SK-N-SH (cell line): Measurements from ENCODE around the gene FAM3C. TPM values are rescaled to one million over a fixed set of nuclear protein-coding genes. Genes with fewer than 3 reads are reported as not detected.

ENCODE experiments used
- CTCF ChIA-PET: fragments of 300-600, 350-600 bp; formaldehyde crosslinking; extraction: SDS; loops from one replicate; lab custom pipeline; 2021; lab: Yijun Ruan, JAX
- POLR2A ChIA-PET: fragments of 350-600 bp; sonication (Branson Sonifier 250); formaldehyde crosslinking; extraction: SDS; loops from one replicate; lab custom pipeline; 2020; ENCODE audit warnings: antibody characterized with exemption, inconsistent platforms; lab: Yijun Ruan, JAX
- DNase-seq: peaks from one replicate; pipeline ENCODE4 v3.0.0; 2012
- H2AFZ ChIP-seq: fragments of 200-600 bp; sonication (generic); 2 replicates; pipeline ENCODE4 v1.8.1; 2016; ENCODE audit warnings: antibody characterized with exemption, mild to moderate bottlenecking, low read depth
- H3F3A ChIP-seq: fragments of 200-600 bp; sonication (generic); replicated peaks from 2 replicates; pipeline ENCODE3; 2016; ENCODE audit warnings: antibody characterized with exemption, mild to moderate bottlenecking; ENCODE audit not compliant: insufficient read depth
- H3K27ac ChIP-seq, 2 experiments: fragments of 200-500 bp in 1 of 2; fragments of 200-600 bp in 1 of 2; sonication (Bioruptor generic) in 1 of 2; sonication (generic), shearing (Covaris generic) in 1 of 2; 2 replicates each; pipeline versions ENCODE4 v1.5.1 to v1.6.1; 2014 to 2016; ENCODE audit warnings: low read depth in 2 of 2, inconsistent platforms in 1 of 2, low read length in 1 of 2, mild to moderate bottlenecking in 1 of 2, mixed read lengths in 1 of 2
- H3K27me3 ChIP-seq: fragments of 200-600 bp; sonication (generic), shearing (Covaris generic); 2 replicates; pipeline ENCODE4 v1.6.1; 2016; ENCODE audit warnings: mixed run types; ENCODE audit not compliant: insufficient read depth
- H3K36me3 ChIP-seq, 2 experiments: fragments of 200-500 bp in 1 of 2; fragments of 200-600 bp in 1 of 2; sonication (Bioruptor generic) in 1 of 2; sonication (generic) in 1 of 2; replicated peaks in 1 of 2; 2 replicates each; pipeline versions ENCODE3 to v1.5.1; 2014 to 2016; ENCODE audit warnings: low read length in 1 of 2, mild to moderate bottlenecking in 1 of 2; ENCODE audit not compliant: insufficient read depth in 2 of 2, control insufficient read depth in 1 of 2
- H3K4me1 ChIP-seq, 2 experiments: fragments of 200-500 bp in 1 of 2; fragments of 200-600 bp in 1 of 2; sonication (Bioruptor generic) in 1 of 2; sonication (generic), shearing (Covaris generic) in 1 of 2; 2 replicates each; pipeline versions ENCODE4 v1.5.1 to v1.6.1; 2014 to 2016; ENCODE audit warnings: low read depth in 1 of 2, low read length in 1 of 2, mixed run types in 1 of 2; ENCODE audit not compliant: insufficient read depth in 2 of 2, control insufficient read depth in 1 of 2
- H3K4me2 ChIP-seq: fragments of 200-600 bp; sonication (generic), shearing (Covaris generic); 2 replicates; pipeline ENCODE4 v1.6.1; 2017; ENCODE audit warnings: mixed run types
- H3K4me3 ChIP-seq, 2 experiments: fragments of 200-500 bp in 1 of 2; fragments of 200-600 bp in 1 of 2; sonication (Bioruptor generic) in 1 of 2; sonication (generic), shearing (Covaris generic) in 1 of 2; 2 replicates each; pipeline versions ENCODE4 v1.5.1 to v1.8.1; 2014 to 2016; ENCODE audit warnings: low read depth in 2 of 2, inconsistent platforms in 1 of 2, low read length in 1 of 2, mild to moderate bottlenecking in 1 of 2, mixed read lengths in 1 of 2, moderate library complexity in 1 of 2
- H3K79me2 ChIP-seq: fragments of 200-600 bp; sonication (generic); 2 replicates; pipeline ENCODE4 v1.8.1; 2017; ENCODE audit warnings: mild to moderate bottlenecking; ENCODE audit not compliant: insufficient read depth
- H3K9ac ChIP-seq: fragments of 200-600 bp; sonication (generic); 2 replicates; pipeline ENCODE4 v1.6.1; 2017; ENCODE audit warnings: mixed run types
- H3K9me2 ChIP-seq: fragments of 200-600 bp; sonication (generic); 2 replicates; pipeline ENCODE4 v1.6.1; 2017; ENCODE audit warnings: mixed run types
- H3K9me3 ChIP-seq: fragments of 200-600 bp; sonication (generic); 2 replicates; pipeline ENCODE4 v1.6.1; 2017; ENCODE audit warnings: mixed run types, mild to moderate bottlenecking, moderate library complexity
- H4K20me1 ChIP-seq: fragments of 200-600 bp; sonication (generic); 2 replicates; pipeline ENCODE4 v1.6.1; 2017; ENCODE audit warnings: mild to moderate bottlenecking, mixed run types; ENCODE audit not compliant: insufficient read depth
- ELF1 ChIP-seq: IDR thresholded peaks from 2 replicates; pipeline ENCODE4 v1.4.0; 2012
- EP300 ChIP-seq, 2 experiments: IDR thresholded peaks; 2 replicates each; pipeline versions ENCODE4 v1.4.0 to v1.6.1; 2012; ENCODE audit warnings: borderline replicate concordance in 1 of 2, low read depth in 1 of 2, low read length in 1 of 2
- EZH2phosphoT487 ChIP-seq: fragments of 200-600 bp; sonication (generic); IDR thresholded peaks from 2 replicates; pipeline ENCODE4 v1.6.1; 2017; ENCODE audit warnings: low read depth, mixed run types, mild to moderate bottlenecking, antibody characterized with exemption, moderate library complexity, borderline replicate concordance
- FOSL2 ChIP-seq: IDR thresholded peaks from 2 replicates; pipeline ENCODE4 v1.4.0; 2012; ENCODE audit warnings: low read depth, mild to moderate bottlenecking, moderate library complexity, borderline replicate concordance
- FOXJ3 ChIP-seq: sonication (generic); formaldehyde crosslinking; IDR thresholded peaks from 2 replicates; pipeline ENCODE4 v1.5.1; 2020; ENCODE audit warnings: mild to moderate bottlenecking, missing genetic modification reagents
- GABPA ChIP-seq: IDR thresholded peaks from 2 replicates; pipeline ENCODE4 v1.4.0; 2012; ENCODE audit warnings: low read depth, mild to moderate bottlenecking
- MEF2A ChIP-seq: IDR thresholded peaks from 2 replicates; pipeline ENCODE4 v1.4.0; 2012; ENCODE audit warnings: low read depth, borderline replicate concordance
- NFIC ChIP-seq: IDR thresholded peaks from 2 replicates; pipeline ENCODE4 v1.4.0; 2012; ENCODE audit warnings: borderline replicate concordance
- PBX3 ChIP-seq: IDR thresholded peaks from 2 replicates; pipeline ENCODE4; 2012
- POLR2AphosphoS5 ChIP-seq: IDR thresholded peaks from 2 replicates; pipeline ENCODE4 v1.6.1; 2012; ENCODE audit warnings: low read depth, low read length
- RAD21 ChIP-seq: IDR thresholded peaks from 2 replicates; pipeline ENCODE4 v1.6.1; 2012; ENCODE audit warnings: mild to moderate bottlenecking, low read length
- RCOR1 ChIP-seq: fragments of 150-350 bp; IDR thresholded peaks from 2 replicates; pipeline ENCODE4 v1.6.1; 2017; ENCODE audit warnings: antibody characterized with exemption, low read length
- RFX5 ChIP-seq: IDR thresholded peaks from 2 replicates; pipeline ENCODE4 v1.6.1; 2012; ENCODE audit warnings: mild to moderate bottlenecking, improper control_type of control experiment, low read length
- SIN3A ChIP-seq: IDR thresholded peaks from 2 replicates; pipeline ENCODE4 v1.6.1; 2012; ENCODE audit warnings: low read depth, mild to moderate bottlenecking, low read length, moderate library complexity, borderline replicate concordance
- SMC3 ChIP-seq: IDR thresholded peaks from 2 replicates; pipeline ENCODE4 v1.6.1; 2012; ENCODE audit warnings: low read depth, low read length, improper control_type of control experiment
- TAF1 ChIP-seq: IDR thresholded peaks from 2 replicates; pipeline ENCODE4 v1.6.1; 2012; ENCODE audit warnings: low read depth, mild to moderate bottlenecking, low read length, moderate library complexity, borderline replicate concordance
- TEAD4 ChIP-seq: IDR thresholded peaks from 2 replicates; pipeline ENCODE4 v1.4.0; 2012; ENCODE audit warnings: mild to moderate bottlenecking, borderline replicate concordance; ENCODE audit not compliant: insufficient read depth
- USF1 ChIP-seq: IDR thresholded peaks from 2 replicates; pipeline ENCODE4 v1.4.0; 2012; ENCODE audit warnings: low read depth, borderline replicate concordance
- USF2 ChIP-seq: fragments of 150-350 bp; IDR thresholded peaks from 2 replicates; pipeline ENCODE4 v1.6.1; 2017; ENCODE audit warnings: antibody characterized with exemption, low read length, low read depth, borderline replicate concordance
- YY1 ChIP-seq: IDR thresholded peaks from 2 replicates; pipeline ENCODE4 v1.4.0; 2012; ENCODE audit warnings: low read depth, mild to moderate bottlenecking
- WGBS: methylation state at CpG from one replicate; pipeline ENCODE4 v1.1.6; 2017; ENCODE audit warnings: low lambda C conversion rate; 5-methylcytosine and 5-hydroxymethylcytosine counted together
- polyA plus RNA-seq, 3 experiments: library from polyadenylated mRNA; depleted of rRNA; stranded (reverse); fragments of >200 nt; gene quantifications; 2 replicates each; pipeline ENCODE4 v1.2.3, GENCODE V29; 2012
- TF ChIP-seq, protein P1 (sequence below): fragments of 200-600 bp; sonication (generic); IDR thresholded peaks from 2 replicates; pipeline ENCODE4 v1.6.1; 2017; ENCODE audit warnings: antibody characterized with exemption, mild to moderate bottlenecking, moderate library complexity

FAM3C gene
- polyA plus RNA-seq, 1 of the 3 experiments (the other 2 are of a cell fraction): 80.0 TPM

DNA sequence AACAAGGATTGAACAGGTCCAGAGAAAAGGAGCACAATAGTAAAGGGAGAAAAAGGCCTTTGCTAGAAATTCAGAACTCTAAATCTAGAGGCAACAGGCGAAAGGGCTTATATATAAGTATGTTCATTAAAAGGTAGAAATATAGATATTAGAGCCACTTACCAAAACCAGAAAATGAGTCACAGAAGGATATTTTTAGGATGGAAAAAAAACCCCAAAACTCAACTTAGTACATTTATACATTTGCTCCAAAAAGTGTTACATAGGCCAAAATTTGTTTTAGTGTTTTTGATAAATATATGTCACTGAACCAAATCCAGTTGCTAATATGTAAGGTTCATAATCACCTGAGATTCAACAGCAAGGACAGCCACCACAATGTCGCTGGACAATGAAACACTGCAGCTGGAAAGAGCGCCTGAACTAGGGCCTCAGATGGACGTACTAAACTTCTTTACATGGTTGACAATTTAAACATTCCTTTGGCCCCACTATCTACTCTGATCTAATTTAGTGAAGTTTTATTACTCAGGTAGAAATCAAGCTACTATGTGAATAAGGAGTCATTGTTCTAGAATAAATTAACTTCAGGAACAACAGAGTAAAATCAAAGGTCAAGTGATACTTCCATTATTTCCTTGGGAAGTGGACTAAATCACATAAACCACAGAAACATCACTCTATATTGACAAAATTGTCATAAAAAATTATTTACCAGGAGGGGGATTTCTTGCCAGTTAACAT lies 10.9 kb downstream of the FAM3C start:
- Histone ChIP-seq H3F3A (peaks cover 9% of the 10 kb centered on the region), H4K20me1 (peaks cover 75% of the 10 kb centered on the region), H3K27ac (no peak overlapping the region), H3K4me1 (peaks cover 2 to 29% of the 10 kb centered on the region in 2 experiments; a peak in 3 of 4 replicates), H3K9ac (no peak overlapping the region), H3K36me3 (peaks cover 15 to 40% of the 10 kb centered on the region in 2 experiments), H3K4me3 (no peak overlapping the region), H3K27me3 (no peaks in the 10 kb centered on the region), H2AFZ (no peak overlapping the region), H3K9me3 (no peaks in the 10 kb centered on the region), H3K9me2 (no peaks in the 10 kb centered on the region; the same call in 1 of the 2 replicates), H3K79me2 (peaks cover 96% of the 10 kb centered on the region), H3K4me2 (no peak overlapping the region)
- TF ChIP-seq USF2 (no peak), RAD21 (no peak), TEAD4 (no peak), EZH2phosphoT487 (no peak), MEF2A (no peak), SIN3A (no peak), NFIC (no peak), RCOR1 (no peak), USF1 (no peak), FOSL2 (no peak), EP300 (IDR thresholded peaks at IDR 0.05; ENCODE audit: borderline replicate concordance in 1 of 2, low read depth in 1 of 2, low read length in 1 of 2) (no peak), YY1 (no peak), POLR2AphosphoS5 (no peak)
- WGBS: 90% methylated on average over 4 of the region's 4 CpGs
- DNase-seq: no peak
- ChIA-PET POLR2A (no interaction called here), CTCF (interaction anchor here (1.7 to 7.6 kb wide), 4 partner anchors 11 to 162 kb away, joined by 6 to 71 read pairs (median 26); partner anchors contain the start of gene FAM3C)

- Histone ChIP-seq H3K4me2 (no peak overlapping the region), H3K9me3 (no peaks in the 10 kb centered on the region), H3K9ac (no peak overlapping the region), H3K27me3 (no peaks in the 10 kb centered on the region), H3K36me3 (peaks cover 23 to 47% of the 10 kb centered on the region in 2 experiments), H3K9me2 (no peaks in the 10 kb centered on the region; the same call in 1 of the 2 replicates), H3K27ac (no peak overlapping the region), H3K4me3 (no peak overlapping the region), H3K4me1 (peaks cover 6 to 29% of the 10 kb centered on the region in 2 experiments; a peak in 3 of 4 replicates), H3F3A (peaks cover 9% of the 10 kb centered on the region), H2AFZ (no peak overlapping the region), H3K79me2 (peaks cover 95% of the 10 kb centered on the region), H4K20me1 (peaks cover 65% of the 10 kb centered on the region)
- CTCF ChIA-PET: interaction anchor here (1.7 to 7.6 kb wide), 3 partner anchors 12 to 163 kb away, joined by 5 to 71 read pairs (median 11); partner anchors contain the start of gene FAM3C
- WGBS: 90% methylated on average over 2 of the region's 2 CpGs
- POLR2A ChIA-PET: no interaction called here
- DNase-seq: no peak
- TF ChIP-seq TAF1: no peak
- TF ChIP-seq USF1: no peak
- no peak for TF ChIP-seq GABPA
- no peak for TF ChIP-seq FOXJ3 (CRISPR knock-in tag)
- no peak for TF ChIP-seq RFX5
- TF ChIP-seq ELF1: no peak
- TF ChIP-seq USF2: no peak
- TF ChIP-seq PBX3: no peak
- TF ChIP-seq SMC3: no peak
- TF ChIP-seq, protein P1, sequence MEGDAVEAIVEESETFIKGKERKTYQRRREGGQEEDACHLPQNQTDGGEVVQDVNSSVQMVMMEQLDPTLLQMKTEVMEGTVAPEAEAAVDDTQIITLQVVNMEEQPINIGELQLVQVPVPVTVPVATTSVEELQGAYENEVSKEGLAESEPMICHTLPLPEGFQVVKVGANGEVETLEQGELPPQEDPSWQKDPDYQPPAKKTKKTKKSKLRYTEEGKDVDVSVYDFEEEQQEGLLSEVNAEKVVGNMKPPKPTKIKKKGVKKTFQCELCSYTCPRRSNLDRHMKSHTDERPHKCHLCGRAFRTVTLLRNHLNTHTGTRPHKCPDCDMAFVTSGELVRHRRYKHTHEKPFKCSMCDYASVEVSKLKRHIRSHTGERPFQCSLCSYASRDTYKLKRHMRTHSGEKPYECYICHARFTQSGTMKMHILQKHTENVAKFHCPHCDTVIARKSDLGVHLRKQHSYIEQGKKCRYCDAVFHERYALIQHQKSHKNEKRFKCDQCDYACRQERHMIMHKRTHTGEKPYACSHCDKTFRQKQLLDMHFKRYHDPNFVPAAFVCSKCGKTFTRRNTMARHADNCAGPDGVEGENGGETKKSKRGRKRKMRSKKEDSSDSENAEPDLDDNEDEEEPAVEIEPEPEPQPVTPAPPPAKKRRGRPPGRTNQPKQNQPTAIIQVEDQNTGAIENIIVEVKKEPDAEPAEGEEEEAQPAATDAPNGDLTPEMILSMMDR: no peak
- TF ChIP-seq MEF2A: no peak
Observed at GRCh38 chr7:121384265-121384664, 11.8 kb downstream of the FAM3C start.
